Endothelial cell of umbilical vein (primary cell): ENCODE measurements around the gene PLOD2. TPM values are rescaled to one million over a fixed set of nuclear protein-coding genes. Genes with fewer than 3 reads are reported as not detected.

ENCODE experiments used
- BruUV-seq: library from RNA; stranded (reverse); fragments of 400-500 nt; replicated peaks from 2 replicates; lab custom pipeline; 2021; lab: Mats Ljungman, UMichigan
- CTCF ChIA-PET: fragments of 300-600, 350-600 bp; sonication (Branson Sonifier 250); formaldehyde crosslinking; loops from one replicate; lab custom pipeline; 2021; ENCODE audit warnings: antibody characterized with exemption, inconsistent platforms; lab: Charles Lee
- POLR2A ChIA-PET: fragments of 300-600, 350-600 bp; sonication (Branson Sonifier 250); formaldehyde crosslinking; loops from one replicate; lab custom pipeline; 2021; ENCODE audit warnings: antibody characterized with exemption, inconsistent platforms; lab: Charles Lee
- DNase-seq: peaks from one replicate; pipeline ENCODE4 v3.0.0-alpha.2; 2011; ENCODE audit warnings: low read depth, low spot score
- FAIRE-seq: peaks from 2 replicates; lab custom pipeline; 2011; peaks lifted over from hg19 to GRCh38; lab: Jason Lieb, UNC
- H2AFZ ChIP-seq: 2 replicates; pipeline ENCODE4 v1.6.0; 2012; ENCODE audit warnings: low read depth, low read length, control low read depth, inconsistent platforms
- H3K27ac ChIP-seq: 2 replicates; pipeline ENCODE4 v1.5.1; 2011; ENCODE audit warnings: low read depth, mild to moderate bottlenecking, control low read depth, low read length, moderate library complexity; ENCODE audit not compliant: insufficient read depth
- H3K27me3 ChIP-seq, 2 experiments: 2 replicates each; pipeline versions ENCODE4 v1.6.0 to v1.6.1; 2011; ENCODE audit warnings: low read length in 2 of 2, mixed read lengths in 1 of 2; ENCODE audit not compliant: control insufficient read depth in 2 of 2, insufficient read depth in 2 of 2
- H3K36me3 ChIP-seq, 2 experiments: 2 replicates in 1 of 2; 3 replicates in 1 of 2; pipeline ENCODE4 v1.5.1; 2011; ENCODE audit warnings: low read length in 2 of 2, mild to moderate bottlenecking in 1 of 2, moderate library complexity in 1 of 2; ENCODE audit not compliant: control insufficient read depth in 2 of 2, insufficient read depth in 2 of 2; ENCODE audit errors: extremely low read depth in 1 of 2
- H3K4me1 ChIP-seq: 3 replicates; pipeline ENCODE4 v1.5.1; 2011; ENCODE audit warnings: mild to moderate bottlenecking, low read length; ENCODE audit not compliant: control insufficient read depth, insufficient read depth; ENCODE audit errors: extremely low read depth
- H3K4me2 ChIP-seq: 2 replicates; pipeline ENCODE4 v1.6.1; 2011; ENCODE audit warnings: low read length, control low read depth, mixed read lengths; ENCODE audit not compliant: insufficient read depth
- H3K4me3 ChIP-seq, 3 experiments: fragments of 200-600 bp in 1 of 3; sonication (generic), shearing (Covaris generic) in 1 of 3; replicated peaks in 1 of 3; 2 replicates each; pipeline ENCODE4 v1.5.1; 2011 to 2016; ENCODE audit warnings: control low read depth in 3 of 3, low read length in 3 of 3, mild to moderate bottlenecking in 2 of 3, inconsistent platforms in 1 of 3, low read depth in 1 of 3, moderate library complexity in 1 of 3; ENCODE audit not compliant: insufficient read depth in 1 of 3
- H3K79me2 ChIP-seq: 2 replicates; pipeline ENCODE4 v1.6.0; 2012; ENCODE audit warnings: low read length, inconsistent platforms; ENCODE audit not compliant: control insufficient read depth, insufficient read depth
- H3K9ac ChIP-seq: replicated peaks from 2 replicates; pipeline ENCODE3; 2011; ENCODE audit warnings: low read length, control low read depth; ENCODE audit not compliant: insufficient read depth; ENCODE audit errors: extremely low read depth
- H3K9me1 ChIP-seq: replicated peaks from 3 replicates; pipeline ENCODE4 v1.6.0; 2011; ENCODE audit warnings: mild to moderate bottlenecking, low read length; ENCODE audit not compliant: control insufficient read depth, insufficient read depth; ENCODE audit errors: extremely low read depth
- H3K9me3 ChIP-seq: replicated peaks from 2 replicates; pipeline ENCODE4 v1.5.1; 2012; ENCODE audit warnings: low read length, inconsistent platforms; ENCODE audit not compliant: control insufficient read depth, insufficient read depth
- H4K20me1 ChIP-seq: replicated peaks from 2 replicates; pipeline ENCODE3; 2011; ENCODE audit warnings: mild to moderate bottlenecking, low read length; ENCODE audit not compliant: control insufficient read depth, insufficient read depth; ENCODE audit errors: extremely low read depth
- EZH2 ChIP-seq: IDR thresholded peaks from 2 replicates; pipeline ENCODE4 v1.6.1; 2012; ENCODE audit warnings: borderline replicate concordance, low read depth, mild to moderate bottlenecking, moderate library complexity, low read length, inconsistent platforms; ENCODE audit not compliant: severe bottlenecking
- JUN ChIP-seq: IDR thresholded peaks from 2 replicates; pipeline ENCODE4 v1.6.1; 2011; ENCODE audit warnings: borderline replicate concordance, low read depth; ENCODE audit not compliant: insufficient read length, insufficient read depth
- POLR2A ChIP-seq: IDR thresholded peaks from 2 replicates; pipeline ENCODE4 v1.6.1; 2012; ENCODE audit warnings: low read depth, mild to moderate bottlenecking, control low read depth, low read length
- dilution Hi-C: fragments of 300-500 bp; cut with MboI; formaldehyde crosslinking; loops from one replicate; pipeline ENCODE4 v1.15.0; 2019; ENCODE audit warnings: low sequenced_read_pairs; ENCODE audit not compliant: extremely low pct_ligation_motif_present
- intact Hi-C: fragments of 100-400 bp; cut with micrococcal nuclease; formaldehyde crosslinking; loops from one replicate; pipeline ENCODE4 v1.10.0; 2022
- polyA plus RNA-seq, 4 experiments: library from polyadenylated mRNA; depleted of rRNA in 3 of 4; stranded (reverse) in 3 of 4; unstranded in 1 of 4; fragments of >200 nt; gene quantifications; 2 replicates each; pipeline versions ENCODE4 v1.2.1 to v1.2.3, GENCODE V29; 2011 to 2012; ENCODE audit warnings: missing spikeins in 1 of 4
- total RNA-seq: library from RNA; stranded (reverse); gene quantifications from 2 replicates; pipeline ENCODE4 v1.2.3, GENCODE V29; 2021

Gene PLOD2
- total and polyA plus RNA-seq, 2 donors (not counting 3 experiments of a cell fraction or from before 2014, with no cell fraction given) = 36.1 to 193 TPM

- peaks cover 45% of the 10 kb centered on the region for H3K4me1 ChIP-seq
- no peaks in the 10 kb centered on the region for H3K9me1 ChIP-seq
- no peak overlapping the region for H3K4me3 ChIP-seq
- no peaks in the 10 kb centered on the region for H3K27me3 ChIP-seq
- H3K79me2 ChIP-seq = no peaks in the 10 kb centered on the region
- no peak overlapping the region for H3K9ac ChIP-seq
- no peaks in the 10 kb centered on the region for H3K9me3 ChIP-seq
- DNase-seq = no peak
- no peak overlapping the region for H3K27ac ChIP-seq
- ChIA-PET POLR2A (no interaction called here), CTCF (interaction anchor here (1.5 kb wide), 1 partner anchor 11 kb away, joined by 3 read pairs; no protein-coding TSS in a partner anchor)
- peaks cover 0 to 2% of the 10 kb centered on the region in 2 experiments for H3K36me3 ChIP-seq
- no peak overlapping the region for H2AFZ ChIP-seq
- intact Hi-C loops (loop anchor here (10.0 kb wide), 1 partner anchor 454 kb away; no protein-coding TSS in a partner anchor), dilution Hi-C loops (no loop called here)
- no peaks in the 10 kb centered on the region for H4K20me1 ChIP-seq
- BruUV-seq = no TSS peak
- FAIRE-seq = no peak
- H3K4me2 ChIP-seq = no peak overlapping the region
- no peak for TF ChIP-seq EZH2
These were observed 19.4 kb upstream of the PLOD2 start for GRCh38 chr3:146180376-146180775.

- peak overlapping the region; percentile 74 for H3K9ac ChIP-seq
- POLR2A ChIA-PET = interaction anchor here (1.6 to 4.2 kb wide), 3 partner anchors 12 to 21 kb away, joined by 4 to 42 read pairs (median 13); partner anchors contain the start of gene PLOD2
These were observed 17.2 kb upstream of the PLOD2 start for GRCh38 chr3:146178006-146178689.

More at GRCh38 chr3:146178006-146178689, 17.2 kb upstream of the PLOD2 start:
- peak; percentile 12 for FAIRE-seq
- Histone ChIP-seq H3K79me2 (no peaks in the 10 kb centered on the region), H3K9me3 (no peaks in the 10 kb centered on the region), H2AFZ (no peak overlapping the region), H3K27me3 (no peaks in the 10 kb centered on the region), H3K27ac (peak overlapping the region; percentile 99), H4K20me1 (no peaks in the 10 kb centered on the region), H3K4me1 (peaks cover 37% of the 10 kb centered on the region), H3K36me3 (no peaks in the 10 kb centered on the region), H3K9me1 (no peaks in the 10 kb centered on the region), H3K4me2 (peak overlapping the region; percentile 71), H3K4me3 (no peak overlapping the region)
- BruUV-seq = no TSS peak
- intact Hi-C loops = no loop called here
- TF ChIP-seq JUN (no peak), POLR2A (peak; percentile 26)
- dilution Hi-C loops = no loop called here
- CTCF ChIA-PET = interaction anchor here (1.4 to 3.8 kb wide), 7 partner anchors 10 to 401 kb away, joined by 3 to 36 read pairs (median 13); partner anchors contain the start of gene PLOD2
- DNase-seq = no peak
